SH-SY5Y (cell line): ENCODE results near the gene TMEM17.

Experiments
- GATA2 ChIP-seq: IDR thresholded peaks from 2 replicates; pipeline ENCODE4 v1.6.1; 2011; ENCODE audit warnings: mild to moderate bottlenecking, low read depth, low read length
- GATA3 ChIP-seq: IDR thresholded peaks from 2 replicates; pipeline ENCODE4 v1.6.1; 2011; ENCODE audit warnings: low read depth, mild to moderate bottlenecking, low read length, moderate library complexity

DNA sequence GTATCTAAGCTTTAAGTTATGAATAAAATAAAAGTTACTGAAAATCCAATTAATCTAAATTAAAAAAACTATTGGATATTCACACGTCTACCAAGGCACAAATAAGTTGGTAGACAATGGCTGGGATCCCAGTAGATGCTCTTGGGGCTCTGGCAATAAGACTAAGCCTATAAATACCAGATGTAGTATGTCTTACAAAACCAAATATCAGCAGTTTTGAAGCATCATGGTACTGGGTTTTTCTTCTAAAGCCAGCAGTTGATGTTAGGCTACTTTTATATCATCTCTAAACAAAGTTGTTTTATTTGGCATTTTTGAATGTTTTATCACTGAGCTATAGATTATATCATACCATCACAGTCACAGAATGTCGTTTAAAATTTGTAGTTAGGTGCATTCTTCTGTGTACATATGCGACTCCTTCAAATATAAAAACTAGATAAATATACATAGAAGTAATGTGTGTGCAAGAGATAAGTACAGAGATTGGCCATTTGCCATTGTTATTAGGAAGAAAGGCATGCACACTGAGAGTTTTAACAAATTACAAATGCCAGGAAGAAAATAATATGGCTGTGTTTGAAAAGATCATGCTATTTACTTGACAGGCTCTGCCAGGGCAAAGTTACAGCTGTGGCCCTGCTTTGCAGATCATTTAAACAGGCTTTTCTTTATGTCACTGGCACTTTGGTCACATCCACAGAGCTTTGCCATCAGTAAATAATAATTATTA, 21.6 kb upstream of the TMEM17 start:
- TF ChIP-seq GATA3, result no peak
- TF ChIP-seq GATA2, result no peak
